SH-SY5Y (cell line): ENCODE results near the gene COL3A1.

Experiments
- GATA2 ChIP-seq: IDR thresholded peaks from 2 replicates; pipeline ENCODE4 v1.6.1; 2011; ENCODE audit warnings: mild to moderate bottlenecking, low read depth, low read length
- GATA3 ChIP-seq: IDR thresholded peaks from 2 replicates; pipeline ENCODE4 v1.6.1; 2011; ENCODE audit warnings: low read depth, mild to moderate bottlenecking, low read length, moderate library complexity

- no peak for TF ChIP-seq GATA2
- TF ChIP-seq GATA3, result no peak
Observed at GRCh38 chr2:188966728-188967440, 7.3 kb upstream of the COL3A1 start.
